Measurements from ENCODE around the gene ZDHHC1. TPM values are rescaled to one million over a fixed set of nuclear protein-coding genes. Genes with fewer than 3 reads are reported as not detected.

ZDHHC1 gene
- total RNA-seq, 4 donors from 2014 or later, result 33.3 to 63.8 (median 50.9) TPM

DNA sequence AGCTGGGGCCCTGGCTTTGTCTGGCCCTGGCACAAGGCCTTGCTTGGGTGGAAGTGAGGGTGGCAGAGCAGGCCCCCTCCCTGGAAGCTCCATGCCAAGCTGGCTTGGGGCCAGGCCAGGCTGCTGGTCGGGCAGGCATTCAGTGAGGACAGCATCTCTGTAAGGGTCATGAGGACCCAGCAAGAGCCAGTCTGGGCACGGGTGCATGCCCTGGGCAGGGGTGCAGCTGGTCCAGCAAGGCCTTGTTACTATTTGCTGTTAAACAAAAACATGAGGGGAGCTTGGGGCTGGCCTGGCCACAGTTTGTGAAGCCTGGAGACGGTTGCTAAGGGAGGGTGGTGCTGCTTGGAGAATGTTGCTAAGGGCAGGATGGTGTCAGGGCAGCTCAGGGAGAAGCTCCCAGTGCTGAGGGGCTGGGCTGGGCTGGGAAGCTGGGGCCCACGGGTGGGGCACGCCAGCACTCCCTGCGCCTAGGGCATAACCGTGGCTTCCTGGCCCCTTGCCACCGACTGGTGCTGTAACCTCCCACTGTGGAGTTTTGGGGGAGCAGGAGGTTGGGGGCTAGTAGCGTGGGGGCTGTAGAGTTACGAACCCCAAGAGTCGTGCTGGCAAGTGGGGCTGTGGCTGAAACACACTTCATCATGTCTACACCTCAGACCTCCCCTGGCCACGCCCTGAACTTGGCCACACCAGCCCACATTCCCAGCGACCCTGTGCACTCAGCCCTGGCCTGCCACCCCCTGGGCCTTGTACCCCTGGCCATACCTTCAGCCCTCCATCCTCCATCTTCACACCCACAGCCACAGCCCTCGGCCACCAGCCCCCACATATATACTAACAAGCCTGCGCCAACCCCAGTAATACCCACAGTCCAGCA lies 24.6 kb downstream of the ZDHHC1 start:
- Histone ChIP-seq H3K9me3 (no peaks in the 10 kb centered on the region), H3K4me3 (replicated peaks in 1 of 3) (no peak overlapping the region), H3K27me3 (no peaks in the 10 kb centered on the region), H3K36me3 (no peaks in the 10 kb centered on the region), H3K4me1 (peaks cover 22 to 50% of the 10 kb centered on the region in 2 donors), H3K27ac (no peak overlapping the region)
- DNase-seq, result no peak
- intact Hi-C loops (cut with DNase I), result no loop called here
- TF ChIP-seq POLR2A (IDR thresholded peaks at IDR 0.05) (no peak), CTCF (IDR thresholded peaks at IDR 0.05) (no peak)
- WGBS, 2 donors, result 70 to 75% methylated on average over 7 to 15 of the region's 15 CpGs

- H3K27ac ChIP-seq, result no peak overlapping the region
- WGBS, 2 donors, result 83 to 96% methylated on average over 7 to 8 of the region's 11 CpGs
- H3K27me3 ChIP-seq, result no peaks in the 10 kb centered on the region
- intact Hi-C loops (cut with DNase I), result no loop called here
- no peak overlapping the region for H3K4me3 ChIP-seq (replicated peaks in 1 of 3)
- H3K4me1 ChIP-seq, result peaks cover 15 to 42% of the 10 kb centered on the region in 2 donors
- no peak for DNase-seq
- H3K36me3 ChIP-seq, result no peaks in the 10 kb centered on the region
- TF ChIP-seq POLR2A (IDR thresholded peaks at IDR 0.05), result no peak
- no peak for TF ChIP-seq CTCF (IDR thresholded peaks at IDR 0.05)
- H3K9me3 ChIP-seq, result no peaks in the 10 kb centered on the region
These were observed 25.4 kb downstream of the ZDHHC1 start for GRCh38 chr16:67390816-67391423.

DNA sequence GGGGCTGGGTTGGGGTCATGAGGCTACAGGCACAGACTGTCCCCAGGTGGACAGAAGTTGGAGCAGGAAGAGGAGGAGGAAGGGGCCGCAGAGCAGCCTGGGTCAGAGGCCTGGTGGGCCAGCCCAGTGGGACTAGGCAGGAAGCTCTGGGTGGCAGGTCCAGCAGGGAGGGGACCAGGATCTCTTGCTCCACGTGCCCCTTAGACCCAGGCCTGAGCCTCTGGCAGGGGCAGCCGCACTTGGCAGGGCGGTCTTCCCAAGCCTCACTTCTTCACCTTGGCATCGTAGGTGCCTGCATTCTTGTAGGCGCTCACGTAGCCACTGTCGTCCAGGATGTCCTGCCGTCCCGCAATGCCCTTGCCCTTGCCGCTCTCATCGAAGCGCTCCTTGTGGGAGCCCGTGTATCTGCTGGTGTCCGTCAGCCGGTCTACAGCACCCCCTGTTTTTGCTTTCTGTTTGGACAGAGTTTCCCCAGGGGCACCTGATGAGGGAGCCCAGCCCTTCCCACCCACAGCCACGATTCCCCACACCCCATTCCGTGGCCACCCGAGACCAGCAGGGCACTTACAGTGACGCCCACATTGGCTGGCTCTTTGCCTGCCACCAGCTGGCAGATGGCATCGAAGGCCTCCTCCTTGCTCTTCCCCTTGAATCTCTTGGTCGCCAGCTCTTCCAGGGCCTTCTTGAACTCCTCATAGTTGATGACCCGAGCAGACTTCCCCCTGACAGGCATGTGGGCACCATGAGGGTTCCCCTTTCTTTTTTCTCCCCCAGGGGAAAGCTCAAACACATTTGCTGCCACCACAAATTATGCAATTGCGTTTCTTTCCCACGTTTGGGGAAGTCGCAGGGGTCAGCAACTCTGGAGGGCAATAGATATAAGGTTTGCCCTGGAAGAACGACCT lies 26.1 kb downstream of the ZDHHC1 start:
- H3K27me3 ChIP-seq, result no peaks in the 10 kb centered on the region
- no peaks in the 10 kb centered on the region for H3K9me3 ChIP-seq
- intact Hi-C loops (cut with DNase I), result no loop called here
- DNase-seq, result no peak
- H3K27ac ChIP-seq, result no peak overlapping the region
- no peaks in the 10 kb centered on the region for H3K36me3 ChIP-seq
- 84 to 85% methylated on average over 23 to 27 of the region's 27 CpGs for WGBS, 2 donors
- peaks cover 15 to 35% of the 10 kb centered on the region in 2 donors for H3K4me1 ChIP-seq
- TF ChIP-seq CTCF (IDR thresholded peaks at IDR 0.05), result no peak
- H3K4me3 ChIP-seq (replicated peaks in 1 of 3), result no peak overlapping the region

DNA sequence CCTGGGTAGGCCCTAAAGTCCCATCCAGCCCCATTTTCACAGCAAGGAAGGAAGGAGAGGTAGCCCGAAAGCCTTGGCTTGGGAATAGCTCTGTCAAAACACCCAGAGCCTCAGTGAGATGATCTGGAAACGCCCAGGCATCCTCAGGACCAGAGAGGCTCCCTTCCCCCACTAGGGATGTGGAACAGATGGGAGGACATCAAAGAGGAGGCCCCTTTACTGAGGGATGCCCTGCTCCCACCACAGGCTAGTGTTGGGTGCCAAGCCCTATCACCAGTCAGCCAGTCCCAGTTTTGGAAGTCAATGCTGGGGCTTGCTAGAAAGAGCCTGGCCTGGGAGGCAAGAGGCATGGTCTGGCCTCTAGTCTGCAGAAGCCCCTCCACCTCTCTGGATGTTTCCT lies 27.7 kb downstream of the ZDHHC1 start:
- Histone ChIP-seq H3K4me3 (replicated peaks in 1 of 3) (no peak overlapping the region), H3K4me1 (peaks cover 8 to 20% of the 10 kb centered on the region in 2 donors), H3K27me3 (no peaks in the 10 kb centered on the region), H3K36me3 (no peaks in the 10 kb centered on the region), H3K27ac (no peak overlapping the region), H3K9me3 (no peaks in the 10 kb centered on the region)
- DNase-seq, result no peak
- intact Hi-C loops (cut with DNase I), result no loop called here
- no peak for TF ChIP-seq CTCF (IDR thresholded peaks at IDR 0.05)
- no peak for TF ChIP-seq POLR2A (IDR thresholded peaks at IDR 0.05)
- 63 to 91% methylated on average over 2 of the region's 2 CpGs for WGBS, 2 donors

All from thyroid gland (tissue), 4 donors.